ENCODE results near the gene EDRF1.
"Not testable (repeated sequence)": the region's sequence is repeated elsewhere in the genome, so short reads cannot be mapped to it uniquely, and the experiment has no call there.

The EDRF1 gene

GRCh38 chr10:125707541-125708468, 11.7 kb upstream of the EDRF1 start:
- DNase-seq: no peak

DNA sequence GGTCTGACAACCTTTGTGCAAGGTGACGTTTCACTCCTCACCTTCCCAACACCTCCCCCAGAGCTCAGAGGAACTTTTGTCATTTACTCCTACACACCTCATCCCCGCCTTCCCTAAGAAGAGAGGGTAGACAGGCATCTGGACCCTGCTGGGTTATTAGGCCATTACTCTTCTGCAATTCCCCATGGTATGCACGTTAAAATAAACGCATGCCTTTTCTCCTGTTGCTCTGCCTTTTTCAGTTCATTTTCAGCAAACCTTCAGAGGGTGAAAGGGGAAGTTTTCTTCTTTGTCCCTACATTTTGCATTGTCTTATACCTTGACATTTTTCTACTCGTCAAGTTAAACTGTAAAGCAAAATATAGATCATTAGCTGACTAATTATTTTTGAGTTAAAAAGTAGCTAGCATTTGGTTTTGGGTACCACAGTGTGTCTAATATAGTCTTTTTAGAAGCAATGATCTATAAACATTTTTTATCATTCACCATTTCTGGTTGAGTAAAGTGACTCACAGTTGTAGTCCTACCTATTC, 10.5 kb upstream of the EDRF1 start:
- DNase-seq: no peak

- DNase-seq: no peak
Observed at GRCh38 chr10:125709553-125710474, 9.7 kb upstream of the EDRF1 start.

GRCh38 chr10:125711110-125711750, 8.3 kb upstream of the EDRF1 start:
- DNase-seq: no peak

GRCh38 chr10:125714728-125715127, 4.8 kb upstream of the EDRF1 start:
- DNase-seq: not testable (repeated sequence)

- DNase-seq: no peak
Observed at GRCh38 chr10:125720002-125720382, 483 bp downstream of the EDRF1 start.

DNA sequence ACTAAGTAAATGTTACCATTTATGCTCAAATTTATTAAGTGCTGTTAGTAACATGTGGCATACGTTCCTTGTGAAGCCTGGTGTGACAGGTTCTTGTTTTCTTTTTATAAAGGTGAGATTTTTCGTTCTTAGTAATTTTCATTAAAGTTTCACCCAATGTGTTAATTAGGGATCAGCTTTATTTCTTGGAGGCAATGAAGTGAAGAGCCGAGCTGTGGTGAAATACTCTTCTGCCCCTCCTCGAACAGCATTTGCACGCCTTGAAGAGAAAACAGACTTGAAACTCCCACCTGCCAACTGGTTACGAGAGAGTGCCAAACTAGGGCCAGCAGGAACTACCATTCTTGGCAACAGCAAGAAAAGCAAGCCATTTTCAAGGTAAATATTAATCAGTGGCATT, 1.5 kb downstream of the EDRF1 start:
- no peak for DNase-seq

DNA sequence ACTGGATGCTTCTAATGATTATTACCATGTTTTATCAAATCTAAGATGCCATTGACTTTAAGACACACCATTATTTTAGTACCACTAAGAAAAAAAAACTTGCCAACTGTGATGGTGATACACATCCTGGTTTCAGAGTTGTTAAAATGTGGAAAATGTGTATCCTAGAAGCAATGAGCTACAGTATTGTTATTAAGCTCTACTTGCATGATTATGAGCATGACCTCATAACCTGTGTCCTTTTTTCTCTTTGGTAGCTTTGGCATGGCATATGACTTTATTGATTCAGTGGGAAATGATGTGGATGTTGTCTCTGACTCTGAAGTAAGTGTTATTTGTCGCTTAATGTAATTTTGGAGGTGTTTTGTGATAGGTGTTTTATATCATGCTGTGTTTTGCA, 3.3 kb downstream of the EDRF1 start:
- no peak for DNase-seq

DNA sequence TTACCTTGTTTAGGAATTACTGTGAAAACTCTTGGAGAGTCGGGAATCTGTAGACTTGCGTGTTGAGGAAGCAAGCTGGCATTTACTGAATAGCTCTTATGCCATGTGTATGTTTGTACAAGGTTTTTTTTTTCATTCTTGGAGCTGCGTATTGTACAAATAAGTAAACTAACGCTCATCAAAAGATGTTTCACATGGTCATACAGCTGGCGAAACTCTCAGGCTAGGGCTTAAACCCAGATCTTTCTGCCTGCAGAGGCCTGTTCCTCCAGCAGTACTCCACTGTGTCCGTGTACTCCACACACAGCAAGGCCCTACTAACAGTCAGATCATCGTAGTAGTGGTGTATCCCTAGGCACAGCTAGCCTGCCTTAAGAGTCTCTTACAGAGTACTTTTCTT, 7.4 kb downstream of the EDRF1 start:
- DNase-seq: no peak

DNA sequence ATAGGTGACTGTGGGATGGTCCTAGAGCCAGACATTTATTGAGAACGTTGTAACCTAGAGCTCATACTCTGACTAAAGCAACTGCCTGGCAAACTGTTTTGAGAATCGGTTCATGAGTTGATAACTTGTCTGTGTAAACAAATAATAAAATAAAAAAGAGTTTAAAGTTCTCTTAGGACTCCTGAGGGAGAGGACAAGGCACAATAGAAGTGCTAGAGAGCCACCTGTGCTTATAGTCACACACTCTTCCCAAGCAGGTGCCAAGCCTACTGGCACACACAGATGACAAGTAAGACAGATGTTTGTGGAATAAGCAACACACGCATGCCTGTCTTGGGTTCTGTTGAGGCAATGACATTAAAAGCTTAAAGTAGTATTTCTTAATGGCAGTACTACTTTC, 7.9 kb downstream of the EDRF1 start:
- no peak for DNase-seq

GRCh38 chr10:125734148-125734547, 14.6 kb downstream of the EDRF1 start:
- DNase-seq: no peak

DNA sequence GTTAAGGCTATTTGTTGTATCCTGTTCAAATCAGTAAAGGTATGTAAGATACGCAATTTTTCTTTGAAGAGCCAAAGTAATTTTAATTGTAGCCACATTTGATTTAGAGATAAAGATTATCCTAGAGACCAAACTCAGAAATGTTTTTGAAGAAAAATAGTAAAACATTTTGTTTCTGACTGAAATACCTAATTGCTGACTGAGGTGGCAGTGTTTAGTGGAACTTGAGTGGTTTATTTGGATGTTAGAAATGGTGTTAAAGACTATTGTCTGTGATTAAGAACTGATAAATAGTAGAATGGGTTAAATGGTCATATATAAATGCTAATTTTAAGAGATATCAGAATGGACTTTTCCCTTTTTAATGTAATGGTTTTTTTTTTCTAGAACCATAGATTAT, 15.3 kb downstream of the EDRF1 start:
- DNase-seq: no peak

- DNase-seq: no peak
Observed at GRCh38 chr10:125738206-125738605, 18.7 kb downstream of the EDRF1 start.

DNA sequence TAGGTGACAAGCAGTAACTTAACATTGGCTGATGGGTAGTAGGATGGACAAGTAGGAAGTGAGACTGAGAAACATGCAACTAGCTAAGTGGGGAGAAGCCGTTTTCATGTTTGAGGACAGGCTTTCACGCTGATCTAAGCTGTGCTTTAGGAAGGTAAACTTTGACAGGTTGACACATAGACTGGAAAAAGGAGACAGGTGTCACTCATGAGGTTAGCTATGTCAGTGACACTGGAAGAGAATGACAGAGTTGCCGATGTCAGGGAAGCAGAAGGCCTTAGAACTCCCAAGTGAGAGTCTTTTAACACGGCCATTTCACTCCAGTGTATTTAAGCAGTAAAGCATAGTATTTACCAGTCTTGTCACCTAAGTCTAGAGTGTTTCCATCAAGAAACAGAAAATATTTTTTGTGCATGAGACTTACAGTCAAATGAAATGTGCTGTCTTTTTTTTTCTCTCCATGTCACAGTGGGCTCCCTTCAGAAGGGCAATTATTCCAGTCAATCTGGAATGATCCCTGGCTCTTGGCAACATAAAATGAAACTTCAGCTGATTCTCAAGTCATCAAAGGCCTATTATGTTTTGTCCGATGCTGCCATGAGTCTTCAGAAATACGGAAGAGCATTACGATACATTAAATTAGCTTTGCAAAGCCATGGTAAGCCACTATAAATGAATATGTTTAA, 20.6 kb downstream of the EDRF1 start:
- no peak for DNase-seq

DNA sequence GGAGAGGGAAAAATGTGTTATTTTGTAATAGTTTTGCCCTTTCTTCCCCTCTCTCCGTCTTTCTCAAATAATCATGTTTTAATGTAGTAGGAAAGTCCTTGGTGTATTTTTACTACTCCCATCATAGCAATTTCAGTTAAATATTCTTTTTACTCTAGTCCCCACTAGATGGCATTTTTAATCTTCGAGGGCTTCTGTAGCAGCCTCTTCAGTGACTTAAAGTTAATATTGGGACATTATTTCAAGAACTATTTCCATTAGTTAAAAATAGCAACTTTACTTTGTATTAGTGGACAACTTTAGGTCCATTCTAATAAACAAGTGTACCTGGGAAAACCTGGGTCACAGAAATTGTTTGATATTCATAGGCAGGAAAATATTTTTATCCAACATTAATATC, 23.0 kb downstream of the EDRF1 start:
- DNase-seq: no peak

DNA sequence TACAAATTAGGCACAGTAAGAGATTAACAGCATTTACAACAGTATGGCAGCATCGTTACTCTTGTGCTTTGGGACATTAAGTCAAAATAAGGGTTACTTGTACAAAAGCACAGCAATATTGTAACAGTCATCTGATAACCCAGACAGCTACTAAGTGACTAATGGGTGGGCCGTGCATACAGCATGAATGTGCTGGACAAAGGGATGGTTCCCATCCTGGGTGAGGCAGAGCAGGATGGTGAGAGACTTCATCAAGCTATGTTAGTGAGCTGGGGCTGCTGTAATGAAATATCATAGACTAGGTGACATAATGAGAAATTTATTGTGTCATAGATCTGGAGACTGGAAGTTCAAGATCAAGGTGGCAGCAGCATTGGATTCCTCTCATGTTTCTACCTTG, 25.4 kb downstream of the EDRF1 start:
- DNase-seq: no peak

GRCh38 chr10:125747417-125747816, 27.9 kb downstream of the EDRF1 start:
- no peak for DNase-seq

DNA sequence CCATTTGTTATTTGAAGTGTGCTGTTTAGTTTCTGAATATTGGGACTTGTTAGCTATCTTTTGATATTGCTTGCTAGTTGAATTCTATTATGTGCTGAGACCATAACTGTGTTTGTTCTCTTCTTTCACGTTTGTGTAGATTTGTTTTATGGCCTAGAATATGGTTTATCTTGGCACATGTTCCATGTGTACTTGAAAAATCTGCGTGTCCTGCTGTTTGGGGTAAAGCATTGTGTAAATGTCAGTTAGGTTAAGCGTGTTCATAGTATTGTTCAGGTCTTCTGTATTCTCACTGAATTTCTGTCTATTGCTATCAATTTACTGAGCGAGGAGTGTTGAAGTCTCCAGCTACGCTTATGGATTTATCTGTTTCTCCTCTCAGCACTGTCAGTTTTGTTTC, 36.7 kb downstream of the EDRF1 start:
- no peak for DNase-seq

- no peak for DNase-seq
Observed at GRCh38 chr10:125756853-125757487, 37.5 kb downstream of the EDRF1 start.

DNA sequence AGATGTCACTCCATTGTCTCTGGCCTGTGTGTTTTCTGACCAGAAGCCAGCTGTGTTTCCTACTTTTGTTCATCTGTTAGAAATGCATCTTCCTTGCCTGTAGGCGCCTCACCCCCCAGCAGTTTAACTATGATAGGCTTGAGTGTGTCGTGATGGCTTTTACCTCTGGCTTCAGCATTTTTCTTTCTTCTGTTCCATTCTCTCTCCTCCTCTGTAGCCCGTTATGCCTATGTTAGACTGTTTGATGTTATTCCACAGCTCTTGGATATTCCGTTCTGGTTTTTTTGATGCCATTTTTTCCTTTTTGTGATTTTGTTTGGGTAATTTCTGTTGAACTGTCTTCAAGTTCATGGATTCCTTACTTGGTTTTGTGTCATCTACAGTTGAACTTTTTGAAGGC, 38.2 kb downstream of the EDRF1 start:
- DNase-seq: no peak

GRCh38 chr10:125761961-125762360, 42.5 kb downstream of the EDRF1 start:
- no peak for DNase-seq

Measured in activated effector memory CD4-positive, alpha-beta T cell treated with anti-CD3 and anti-CD28 coated beads, Interleukin-2, amount 50 U/mL, for 16 hours (primary cell).